ENCODE data around the gene KRTAP1-4.

DNA sequence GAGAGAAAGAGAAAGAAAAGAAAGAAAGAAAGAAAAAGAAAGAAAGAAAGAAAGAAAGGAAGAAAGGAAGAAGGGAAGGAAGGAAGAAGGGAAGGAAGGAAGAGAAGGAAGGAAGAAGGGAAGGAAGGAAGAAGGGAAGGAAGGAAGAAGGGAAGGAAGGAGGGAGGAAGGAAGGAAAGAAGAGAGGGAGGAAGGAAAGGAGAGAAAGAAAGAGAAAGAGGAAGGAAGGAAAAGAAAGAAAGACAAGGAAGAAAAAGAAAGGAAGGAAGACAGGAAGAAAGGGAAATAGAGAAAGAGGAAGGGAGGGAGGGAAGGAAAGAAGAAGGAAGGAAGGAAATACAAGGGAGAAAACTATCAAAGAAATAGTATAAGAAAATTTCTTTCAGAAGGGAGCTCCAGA is 46.8 kb upstream of the KRTAP1-4 start:
- TF ChIP-seq, protein P1, sequence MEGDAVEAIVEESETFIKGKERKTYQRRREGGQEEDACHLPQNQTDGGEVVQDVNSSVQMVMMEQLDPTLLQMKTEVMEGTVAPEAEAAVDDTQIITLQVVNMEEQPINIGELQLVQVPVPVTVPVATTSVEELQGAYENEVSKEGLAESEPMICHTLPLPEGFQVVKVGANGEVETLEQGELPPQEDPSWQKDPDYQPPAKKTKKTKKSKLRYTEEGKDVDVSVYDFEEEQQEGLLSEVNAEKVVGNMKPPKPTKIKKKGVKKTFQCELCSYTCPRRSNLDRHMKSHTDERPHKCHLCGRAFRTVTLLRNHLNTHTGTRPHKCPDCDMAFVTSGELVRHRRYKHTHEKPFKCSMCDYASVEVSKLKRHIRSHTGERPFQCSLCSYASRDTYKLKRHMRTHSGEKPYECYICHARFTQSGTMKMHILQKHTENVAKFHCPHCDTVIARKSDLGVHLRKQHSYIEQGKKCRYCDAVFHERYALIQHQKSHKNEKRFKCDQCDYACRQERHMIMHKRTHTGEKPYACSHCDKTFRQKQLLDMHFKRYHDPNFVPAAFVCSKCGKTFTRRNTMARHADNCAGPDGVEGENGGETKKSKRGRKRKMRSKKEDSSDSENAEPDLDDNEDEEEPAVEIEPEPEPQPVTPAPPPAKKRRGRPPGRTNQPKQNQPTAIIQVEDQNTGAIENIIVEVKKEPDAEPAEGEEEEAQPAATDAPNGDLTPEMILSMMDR (IDR thresholded peaks at IDR 0.05), result no peak
- TF ChIP-seq POLR2A (IDR thresholded peaks at IDR 0.05), result no peak
